ENCODE measurements around the gene KIAA0930.
"Not testable (repeated sequence)": the region's sequence is repeated elsewhere in the genome, so short reads cannot be mapped to it uniquely, and the experiment has no call there.

KIAA0930 gene

DNA sequence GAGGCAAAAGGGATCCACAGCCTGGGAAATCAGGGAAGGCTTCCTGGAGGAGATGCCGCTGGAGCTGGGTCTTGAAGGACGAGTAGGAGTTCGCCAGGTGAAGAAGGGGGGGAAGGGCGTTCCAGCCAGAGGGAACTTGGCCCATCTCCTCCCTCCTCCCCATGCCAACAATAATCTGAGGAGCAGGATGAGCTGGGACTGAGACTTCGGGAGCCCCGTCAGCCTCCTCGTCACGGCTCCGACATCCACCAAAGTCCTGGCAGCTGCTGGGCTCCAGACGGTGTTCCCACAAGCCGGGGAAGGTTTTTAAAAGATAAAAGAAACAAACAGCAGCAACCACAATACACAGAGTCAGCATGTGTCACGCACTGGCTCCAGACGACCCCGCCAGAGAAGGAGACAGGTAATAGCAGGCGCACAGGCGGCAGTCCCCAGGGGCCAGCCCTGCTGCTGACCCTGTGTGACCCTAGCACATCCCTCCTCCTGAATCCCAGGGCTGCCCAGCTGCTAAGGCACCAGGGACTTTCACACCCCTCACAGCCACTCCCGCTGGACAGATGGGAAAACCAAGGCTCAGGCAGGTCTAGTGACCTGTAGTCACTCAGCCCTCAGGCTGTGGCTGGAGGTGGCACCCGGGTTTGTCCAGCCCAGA is 39.7 kb downstream of the KIAA0930 start:
- DNase-seq: no peak

- no peak for DNase-seq
These were observed 40.5 kb downstream of the KIAA0930 start for GRCh38 chr22:45200230-45200629.

- DNase-seq: no peak
These were observed 41.0 kb downstream of the KIAA0930 start for GRCh38 chr22:45199723-45200122.

- no peak for DNase-seq
These were observed 42.3 kb downstream of the KIAA0930 start for GRCh38 chr22:45198463-45198795.

GRCh38 chr22:45197606-45198462 is 42.9 kb downstream of the KIAA0930 start:
- no peak for DNase-seq

- no peak for DNase-seq
These were observed 43.6 kb downstream of the KIAA0930 start for GRCh38 chr22:45196926-45197605.

GRCh38 chr22:45196308-45196707 is 44.4 kb downstream of the KIAA0930 start:
- DNase-seq: no peak

DNA sequence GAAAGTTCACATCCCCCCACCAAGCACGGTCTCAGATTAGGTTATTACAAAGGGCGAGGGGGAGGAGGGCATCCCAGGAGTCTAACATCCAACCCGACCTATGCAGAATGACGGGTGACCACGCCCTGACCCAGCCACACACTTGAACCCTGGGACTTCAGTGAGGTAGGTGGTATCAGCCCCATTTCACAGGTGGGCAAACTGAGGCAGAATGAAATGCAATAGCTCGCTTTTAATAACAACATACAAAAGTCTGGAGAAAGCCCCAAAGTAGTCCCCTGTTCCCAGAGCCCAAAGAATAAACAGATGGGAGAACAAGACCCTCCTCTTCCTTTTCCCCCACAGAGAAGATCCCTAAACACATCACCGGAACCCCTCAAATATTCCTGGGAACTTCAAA is 45.1 kb downstream of the KIAA0930 start:
- no peak for DNase-seq

DNA sequence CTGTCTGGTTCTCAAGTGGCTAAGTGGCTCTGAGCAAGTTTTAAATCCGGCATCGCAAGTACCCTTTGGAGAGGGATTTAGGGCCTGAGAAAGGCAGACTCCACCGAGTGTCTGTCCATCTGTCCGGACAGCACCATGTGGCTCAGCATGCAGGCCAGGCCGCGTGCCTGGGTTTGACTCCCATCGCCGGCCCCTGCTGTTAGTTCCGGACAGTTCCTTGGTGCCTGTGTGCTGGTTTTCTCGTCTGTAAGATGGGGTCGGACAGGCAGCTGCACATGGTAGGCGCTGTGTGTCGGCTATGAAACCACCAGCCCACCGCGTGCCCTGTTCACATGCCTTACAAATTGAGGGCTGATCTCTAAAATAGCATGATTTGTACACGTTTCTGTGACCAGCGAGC is 46.0 kb downstream of the KIAA0930 start:
- no peak for DNase-seq

GRCh38 chr22:45192701-45193187 is 48.0 kb downstream of the KIAA0930 start:
- DNase-seq: no peak

DNA sequence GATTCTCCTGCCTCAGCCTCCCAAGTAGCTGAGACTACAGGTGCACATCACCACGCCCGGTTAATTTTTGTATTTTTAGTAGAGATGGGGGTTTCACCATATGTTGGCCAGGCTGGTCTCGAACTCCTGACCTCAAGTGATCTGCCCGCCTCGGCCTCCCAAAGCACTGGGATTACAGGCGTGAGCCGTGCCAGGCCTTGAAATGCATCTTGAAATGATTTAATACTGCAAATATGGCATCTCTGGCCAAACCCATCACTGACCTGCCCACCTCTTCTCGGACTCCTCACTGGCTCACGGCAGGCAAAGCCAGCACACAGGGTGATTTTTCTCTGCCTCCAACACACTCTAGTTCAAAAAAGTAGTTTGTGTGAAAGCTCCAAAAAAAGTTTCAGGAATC is 48.9 kb downstream of the KIAA0930 start:
- DNase-seq: not testable (repeated sequence)

- no peak for DNase-seq
These were observed 50.4 kb downstream of the KIAA0930 start for GRCh38 chr22:45190202-45190872.

GRCh38 chr22:45188779-45189178 is 51.9 kb downstream of the KIAA0930 start:
- no peak for DNase-seq

- DNase-seq: no peak
These were observed 52.8 kb downstream of the KIAA0930 start for GRCh38 chr22:45187891-45188290.

- DNase-seq: no peak
These were observed 54.8 kb downstream of the KIAA0930 start for GRCh38 chr22:45185718-45186514.

DNA sequence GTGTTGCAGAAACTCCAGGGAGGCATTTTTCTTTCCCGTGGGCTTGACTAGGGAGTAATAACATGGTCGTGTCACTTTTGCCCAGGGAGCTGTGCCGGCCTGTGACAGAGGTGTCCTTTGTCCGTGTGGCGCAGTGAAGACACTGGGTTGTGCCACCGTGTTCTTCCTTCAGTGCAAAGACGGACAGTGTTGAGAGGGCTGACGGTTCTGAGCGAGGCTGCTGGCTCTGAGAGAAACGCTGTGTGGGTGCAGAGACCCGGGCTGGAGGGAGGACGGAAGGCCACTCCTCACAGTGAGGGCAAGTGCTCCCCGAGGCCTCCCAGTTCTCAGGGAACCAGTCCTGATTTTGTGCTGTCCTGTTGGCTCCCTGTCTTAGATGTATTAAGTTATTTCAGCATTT is 56.7 kb downstream of the KIAA0930 start:
- no peak for DNase-seq

GRCh38 chr22:45181766-45182165 is 58.9 kb downstream of the KIAA0930 start:
- no peak for DNase-seq

DNA sequence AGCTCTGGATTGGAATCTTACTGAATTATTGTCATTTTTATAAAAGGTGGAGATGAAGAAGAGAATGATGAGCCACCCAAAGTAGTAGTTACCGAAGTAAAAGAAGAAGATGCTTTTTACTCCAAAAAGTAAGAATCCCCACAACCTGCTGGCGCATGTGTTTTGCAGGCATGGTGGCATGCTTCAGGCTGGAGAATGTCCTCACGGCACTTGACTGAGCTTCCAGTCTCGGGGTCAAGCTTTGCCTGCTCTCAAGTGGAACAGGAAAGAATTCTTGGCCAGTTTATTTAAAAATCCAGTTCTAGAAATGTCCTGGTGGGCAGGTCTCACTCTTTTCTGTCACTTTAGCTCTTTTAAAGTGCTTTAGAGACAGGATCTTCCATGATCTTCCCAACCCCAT is 59.5 kb downstream of the KIAA0930 start:
- DNase-seq: no peak

DNA sequence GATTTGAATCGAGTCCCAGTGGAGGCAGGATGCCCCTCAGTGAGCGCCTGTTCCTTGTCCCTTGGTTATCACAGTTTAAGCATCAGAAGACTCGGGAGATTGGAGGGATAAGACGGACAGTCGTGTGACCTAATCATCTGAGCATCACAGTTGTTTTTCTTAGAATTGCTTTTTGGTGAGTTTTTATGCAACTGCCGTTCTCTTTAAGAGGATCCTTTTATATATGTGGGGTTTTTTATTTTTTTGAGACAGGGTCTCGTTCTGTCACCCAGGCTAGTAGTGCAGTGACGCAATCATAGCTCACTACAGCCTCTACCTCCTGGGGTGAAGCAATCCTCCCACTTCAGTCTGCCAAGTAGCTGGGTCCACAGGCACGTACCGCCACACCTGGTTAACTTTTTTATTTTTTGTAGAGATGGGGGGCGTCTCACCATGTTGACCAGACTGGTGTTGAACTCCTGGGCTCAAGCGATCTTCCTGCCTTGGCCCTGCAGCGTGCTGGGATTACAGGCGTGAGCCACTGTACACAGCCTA is 60.5 kb downstream of the KIAA0930 start:
- DNase-seq: no peak

DNA sequence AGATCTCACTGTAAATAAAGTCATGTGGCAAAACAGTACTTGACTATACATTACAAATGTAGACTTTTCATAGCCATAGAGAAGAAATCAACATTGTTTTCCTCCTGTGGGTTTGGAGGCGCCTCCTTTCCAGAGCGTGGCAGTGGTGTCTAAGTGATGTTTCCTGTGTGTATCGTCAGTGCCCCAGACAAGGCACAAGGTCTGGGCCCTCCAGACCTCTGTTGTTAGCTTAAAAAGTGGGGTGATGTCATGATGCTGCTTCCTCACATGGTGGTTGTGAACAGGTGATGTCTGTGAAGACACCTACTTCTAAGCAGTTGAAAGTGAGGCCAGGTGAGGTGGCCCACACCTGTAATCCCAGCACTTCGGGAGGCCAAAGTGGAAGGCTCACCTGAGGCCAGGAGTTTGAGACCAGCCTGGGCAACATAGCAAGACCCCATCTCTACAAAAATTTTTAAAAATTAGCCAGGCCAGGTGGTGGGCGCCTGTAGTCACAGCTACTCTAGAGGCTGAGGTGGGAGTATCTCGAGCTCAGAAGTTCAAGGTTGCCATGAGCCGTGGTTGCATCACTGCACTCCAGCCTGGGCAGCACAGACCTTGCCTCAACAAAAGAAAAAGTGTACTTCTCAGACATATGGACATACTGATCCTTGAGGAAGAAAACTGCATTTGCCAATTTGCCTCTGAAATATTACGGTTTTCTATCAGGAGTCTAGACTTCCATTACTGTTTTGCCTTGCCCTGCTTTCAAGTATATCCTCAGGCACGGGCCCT is 61.2 kb downstream of the KIAA0930 start:
- DNase-seq: no peak
